BE2C (cell line): ENCODE measurements around the gene EXO1.
"Not testable (repeated sequence)": the region's sequence is repeated elsewhere in the genome, so short reads cannot be mapped to it uniquely, and the experiment has no call there.

Experiments
- DNase-seq: peaks from one replicate; pipeline ENCODE4 v3.0.0-alpha.2; 2020
- H3K27me3 ChIP-seq: fragments of 250-450 bp; sonication (Bioruptor Pico); 2 replicates; pipeline ENCODE4 v1.5.1; 2020; ENCODE audit warnings: mild to moderate bottlenecking
- H3K36me3 ChIP-seq: fragments of 250-450 bp; sonication (Bioruptor Pico); 2 replicates; pipeline ENCODE4 v1.5.1; 2020; ENCODE audit warnings: mild to moderate bottlenecking
- H3K4me1 ChIP-seq: fragments of 250-450 bp; sonication (Bioruptor Pico); 2 replicates; pipeline ENCODE4 v1.5.1; 2020
- H3K4me3 ChIP-seq: 2 replicates; pipeline ENCODE4 v1.5.1; 2011; ENCODE audit warnings: low read depth, low read length
- H3K9me3 ChIP-seq: fragments of 250-450 bp; sonication (Bioruptor Pico); 2 replicates; pipeline ENCODE4 v1.5.1; 2020
- TF ChIP-seq, protein P1 (sequence below): IDR thresholded peaks from 2 replicates; pipeline ENCODE4 v1.5.1; 2012; ENCODE audit warnings: mild to moderate bottlenecking, low read depth, low read length

EXO1 gene

DNA sequence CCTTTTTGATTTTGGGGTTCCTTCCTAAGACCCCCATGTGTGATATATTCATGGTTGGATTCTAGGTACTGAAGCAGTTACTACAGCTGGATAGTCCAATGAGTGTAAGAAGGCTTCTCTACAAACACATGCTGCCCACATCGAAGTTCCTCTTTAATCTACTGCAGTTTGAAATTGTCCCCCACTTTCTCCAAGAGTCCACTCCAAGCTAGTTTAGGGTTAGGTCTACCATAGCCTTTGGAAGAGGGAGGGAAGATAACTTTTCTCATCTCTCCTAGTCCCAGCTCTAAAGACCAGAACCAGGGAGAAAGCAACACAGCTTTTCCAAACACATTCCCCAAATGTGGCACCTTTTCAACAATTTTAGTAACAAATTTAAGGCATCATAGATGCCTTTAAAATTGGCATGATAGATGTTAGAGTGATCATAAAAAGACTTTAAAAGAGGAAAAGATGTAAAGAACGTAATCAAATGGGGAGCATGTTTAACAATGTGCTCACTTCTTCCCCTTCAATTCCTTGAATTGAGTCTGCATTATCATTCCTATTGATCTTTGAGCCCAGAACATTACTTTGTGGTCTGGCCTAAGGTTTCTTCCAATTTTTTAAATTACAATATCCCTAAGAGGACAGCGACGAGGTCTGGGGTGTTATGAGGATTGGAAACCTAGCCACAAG, 1.0 kb upstream of the EXO1 start:
- peaks cover 3% of the 10 kb centered on the region; the same call in 1 of the 2 replicates for H3K4me1 ChIP-seq
- peaks cover 23% of the 10 kb centered on the region for H3K36me3 ChIP-seq
- H3K27me3 ChIP-seq, result no peaks in the 10 kb centered on the region
- H3K4me3 ChIP-seq, result peak overlapping the region; percentile 97
- no peaks in the 10 kb centered on the region for H3K9me3 ChIP-seq
- TF ChIP-seq, protein P1, sequence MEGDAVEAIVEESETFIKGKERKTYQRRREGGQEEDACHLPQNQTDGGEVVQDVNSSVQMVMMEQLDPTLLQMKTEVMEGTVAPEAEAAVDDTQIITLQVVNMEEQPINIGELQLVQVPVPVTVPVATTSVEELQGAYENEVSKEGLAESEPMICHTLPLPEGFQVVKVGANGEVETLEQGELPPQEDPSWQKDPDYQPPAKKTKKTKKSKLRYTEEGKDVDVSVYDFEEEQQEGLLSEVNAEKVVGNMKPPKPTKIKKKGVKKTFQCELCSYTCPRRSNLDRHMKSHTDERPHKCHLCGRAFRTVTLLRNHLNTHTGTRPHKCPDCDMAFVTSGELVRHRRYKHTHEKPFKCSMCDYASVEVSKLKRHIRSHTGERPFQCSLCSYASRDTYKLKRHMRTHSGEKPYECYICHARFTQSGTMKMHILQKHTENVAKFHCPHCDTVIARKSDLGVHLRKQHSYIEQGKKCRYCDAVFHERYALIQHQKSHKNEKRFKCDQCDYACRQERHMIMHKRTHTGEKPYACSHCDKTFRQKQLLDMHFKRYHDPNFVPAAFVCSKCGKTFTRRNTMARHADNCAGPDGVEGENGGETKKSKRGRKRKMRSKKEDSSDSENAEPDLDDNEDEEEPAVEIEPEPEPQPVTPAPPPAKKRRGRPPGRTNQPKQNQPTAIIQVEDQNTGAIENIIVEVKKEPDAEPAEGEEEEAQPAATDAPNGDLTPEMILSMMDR, result no peak
- no peak for DNase-seq

DNA sequence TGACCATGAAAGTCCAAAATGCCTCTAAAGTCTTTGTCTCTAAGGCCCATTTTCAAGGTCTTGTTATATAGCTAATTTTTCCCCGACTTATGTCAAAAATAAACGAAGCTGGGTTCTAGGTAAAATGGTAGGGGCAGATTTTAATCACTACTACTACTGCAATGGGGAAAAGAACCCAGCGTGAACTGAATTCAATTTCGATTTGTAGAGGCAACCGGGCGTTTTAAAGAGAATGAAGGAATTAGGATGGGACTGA, 536 bp upstream of the EXO1 start:
- TF ChIP-seq, protein P1, result no peak
- DNase-seq, result no peak
- H3K4me3 ChIP-seq, result peak overlapping the region; percentile 97
- H3K9me3 ChIP-seq, result no peaks in the 10 kb centered on the region
- peaks cover 28% of the 10 kb centered on the region for H3K36me3 ChIP-seq
- no peaks in the 10 kb centered on the region for H3K27me3 ChIP-seq
- peaks cover 3% of the 10 kb centered on the region; the same call in 1 of the 2 replicates for H3K4me1 ChIP-seq

DNA sequence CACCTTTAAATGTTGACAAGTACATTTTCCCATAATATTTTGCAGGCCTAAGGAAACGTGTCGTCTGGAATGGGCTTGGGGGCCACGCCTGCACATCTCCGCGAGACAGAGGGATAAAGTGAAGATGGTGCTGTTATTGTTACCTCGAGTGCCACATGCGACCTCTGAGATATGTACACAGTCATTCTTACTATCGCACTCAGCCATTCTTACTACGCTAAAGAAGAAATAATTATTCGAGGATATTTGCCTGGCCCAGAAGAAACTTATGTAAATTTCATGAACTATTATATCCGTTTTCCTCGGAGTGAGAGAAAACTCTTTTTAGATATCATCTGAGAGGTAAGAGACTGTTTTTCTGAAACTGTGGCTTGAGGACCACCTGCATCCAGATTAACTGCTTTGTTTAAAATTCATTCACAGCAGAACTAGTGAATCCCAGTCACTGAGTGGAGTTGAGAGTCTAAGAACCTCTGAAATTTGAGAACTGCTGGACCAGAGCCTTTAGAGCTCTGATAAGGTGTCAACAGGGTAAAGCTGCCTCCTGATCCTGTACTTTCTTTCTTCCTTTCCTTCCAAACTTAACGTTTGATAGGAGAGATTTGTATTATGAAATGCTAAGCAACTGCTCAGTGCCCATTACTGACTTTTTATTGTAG, 811 bp downstream of the EXO1 start:
- H3K4me3 ChIP-seq, result peak overlapping the region; percentile 97
- no peak for DNase-seq
- peaks cover 3% of the 10 kb centered on the region; the same call in 1 of the 2 replicates for H3K4me1 ChIP-seq
- H3K27me3 ChIP-seq, result no peaks in the 10 kb centered on the region
- H3K9me3 ChIP-seq, result no peaks in the 10 kb centered on the region
- TF ChIP-seq, protein P1, result no peak
- peaks cover 41% of the 10 kb centered on the region for H3K36me3 ChIP-seq

DNA sequence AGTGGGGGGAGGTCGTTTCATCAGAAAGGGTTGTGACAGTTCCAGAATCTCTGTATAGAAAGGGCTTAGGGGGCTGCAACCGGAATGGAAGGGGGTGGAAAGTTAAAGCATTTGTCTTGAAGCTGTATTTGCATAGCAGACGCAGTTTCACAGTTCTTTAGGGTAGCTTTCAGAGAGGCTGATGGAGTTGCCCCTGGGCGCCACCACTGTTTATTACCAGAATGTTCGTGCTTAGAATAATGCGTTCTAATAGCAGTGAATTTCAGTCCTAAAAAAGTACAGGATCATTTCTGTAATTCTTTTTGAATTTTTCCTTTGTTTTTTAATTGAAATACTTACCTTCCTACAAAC, 1.3 kb downstream of the EXO1 start:
- no peaks in the 10 kb centered on the region for H3K27me3 ChIP-seq
- peaks cover 46% of the 10 kb centered on the region for H3K36me3 ChIP-seq
- peaks cover 3% of the 10 kb centered on the region; the same call in 1 of the 2 replicates for H3K4me1 ChIP-seq
- H3K9me3 ChIP-seq, result no peaks in the 10 kb centered on the region
- no peak for DNase-seq
- TF ChIP-seq, protein P1, result no peak
- H3K4me3 ChIP-seq, result peak overlapping the region; percentile 97

DNA sequence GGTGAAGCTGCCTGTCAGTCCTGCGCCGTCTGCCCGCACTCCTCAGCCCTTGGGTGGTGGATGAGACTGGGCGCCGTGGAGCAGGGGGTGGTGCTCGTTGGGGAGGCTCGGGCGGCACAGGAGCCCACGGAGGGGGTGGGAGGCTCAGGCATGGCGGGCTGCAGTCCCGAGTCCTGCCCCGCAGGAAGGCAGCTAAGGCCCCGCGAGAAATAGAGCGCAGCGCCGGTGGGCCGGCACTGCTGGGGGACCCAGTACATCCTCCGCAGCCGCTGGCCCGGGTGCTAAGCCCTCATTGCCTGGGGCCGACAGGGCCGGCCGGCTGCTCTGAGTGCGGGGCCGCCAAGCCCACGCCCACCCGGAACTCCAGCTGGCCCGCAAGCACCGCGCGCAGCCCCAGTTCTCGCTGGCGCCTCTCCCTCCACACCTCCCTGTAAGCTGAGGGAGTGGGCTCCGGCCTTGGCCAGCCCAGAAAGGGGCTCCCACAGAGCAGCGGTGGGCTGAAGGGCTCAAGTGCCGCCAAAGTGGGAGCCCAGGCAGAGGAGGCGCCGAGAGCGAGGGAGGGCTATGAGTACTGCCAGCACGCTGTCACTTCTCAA, 7.6 kb downstream of the EXO1 start:
- not testable (repeated sequence) for H3K4me3 ChIP-seq, DNase-seq, H3K4me1 ChIP-seq, H3K27me3 ChIP-seq, H3K9me3 ChIP-seq
- peaks cover 80% of the 10 kb centered on the region for H3K36me3 ChIP-seq

DNA sequence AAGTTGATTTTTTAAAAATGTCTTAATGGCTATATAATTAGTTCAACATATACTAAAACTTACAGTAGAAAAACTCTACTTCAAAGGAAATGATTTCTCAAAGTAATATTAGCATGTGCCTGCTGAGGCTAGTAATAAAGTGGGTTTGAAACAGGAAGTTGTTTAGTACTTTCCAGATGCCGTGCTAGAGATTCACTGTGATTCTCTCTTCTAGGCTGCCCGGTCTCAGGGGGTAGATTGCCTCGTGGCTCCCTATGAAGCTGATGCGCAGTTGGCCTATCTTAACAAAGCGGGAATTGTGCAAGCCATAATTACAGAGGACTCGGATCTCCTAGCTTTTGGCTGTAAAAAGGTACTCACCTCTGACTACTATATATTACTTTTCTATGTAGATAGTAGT, 9.1 kb downstream of the EXO1 start:
- DNase-seq, result no peak
- H3K4me3 ChIP-seq, result no peak overlapping the region
- H3K9me3 ChIP-seq, result no peaks in the 10 kb centered on the region
- H3K27me3 ChIP-seq, result no peaks in the 10 kb centered on the region
- TF ChIP-seq, protein P1, result no peak
- H3K4me1 ChIP-seq, result no peaks in the 10 kb centered on the region
- peaks cover 81% of the 10 kb centered on the region for H3K36me3 ChIP-seq
